GM19240 (cell line): Measurements from ENCODE around the gene MGAT2.
"Not testable (repeated sequence)": the region's sequence is repeated elsewhere in the genome, so short reads cannot be mapped to it uniquely, and the experiment has no call there.

Source experiments
- DNase-seq: peaks from one replicate; pipeline ENCODE4 v3.0.0; 2011; ENCODE audit warnings: low spot score; ENCODE audit not compliant: insufficient read length

Gene MGAT2

GRCh38 chr14:49612251-49612650 lies 8.3 kb upstream of the MGAT2 start:
- no peak for DNase-seq

- no peak for DNase-seq
Observed at GRCh38 chr14:49612671-49613070, 7.9 kb upstream of the MGAT2 start.

- DNase-seq, result no peak
Observed at GRCh38 chr14:49614196-49614595, 6.4 kb upstream of the MGAT2 start.

GRCh38 chr14:49615776-49616175 lies 4.8 kb upstream of the MGAT2 start:
- no peak for DNase-seq

- DNase-seq, result no peak
Observed at GRCh38 chr14:49617852-49618519, 2.6 kb upstream of the MGAT2 start.

- DNase-seq, result not testable (repeated sequence)
Observed at GRCh38 chr14:49619273-49619672, 1.3 kb upstream of the MGAT2 start.

GRCh38 chr14:49619730-49620129 lies 869 bp upstream of the MGAT2 start:
- DNase-seq, result no peak

- no peak for DNase-seq
Observed at GRCh38 chr14:49621114-49621881, 699 bp downstream of the MGAT2 start.

GRCh38 chr14:49622022-49622607 lies 1.5 kb downstream of the MGAT2 start:
- DNase-seq, result no peak

- no peak for DNase-seq
Observed at GRCh38 chr14:49623387-49623786, 2.8 kb downstream of the MGAT2 start.

GRCh38 chr14:49623941-49624839 lies 3.6 kb downstream of the MGAT2 start:
- DNase-seq, result no peak

- peak; percentile 55 for DNase-seq
Observed at GRCh38 chr14:49633640-49634546, 13.3 kb downstream of the MGAT2 start.

GRCh38 chr14:49634547-49635334 lies 14.1 kb downstream of the MGAT2 start, which contains the start of gene DNAAF2:
DNAAF2 (minus strand) TSS chr14:49635244; CDS start chr14:49635149, 95 bp downstream.
- DNase-seq, result no peak

- no peak for DNase-seq
Observed at GRCh38 chr14:49636866-49637265, 16.3 kb downstream of the MGAT2 start.

- DNase-seq, result no peak
Observed at GRCh38 chr14:49637534-49638078, 17.0 kb downstream of the MGAT2 start.

- no peak for DNase-seq
Observed at GRCh38 chr14:49640540-49641417, 20.2 kb downstream of the MGAT2 start.

- DNase-seq, result no peak
Observed at GRCh38 chr14:49641697-49642129, 21.1 kb downstream of the MGAT2 start.

- no peak for DNase-seq
Observed at GRCh38 chr14:49642163-49642562, 21.6 kb downstream of the MGAT2 start.
